Stimulated activated CD4-positive, alpha-beta T cell treated with anti-CD3 and anti-CD28 coated beads, Interleukin-12 subunit alpha, Interleukin-12 subunit beta, amount 100 ng/mL, for 4 hours (primary cell): ENCODE data around the gene ACAD8.
"Not testable (repeated sequence)": the region's sequence is repeated elsewhere in the genome, so short reads cannot be mapped to it uniquely, and the experiment has no call there.

Experiments
- DNase-seq: peaks from one replicate; pipeline ENCODE4 v3.0.0-alpha.2; 2020

The ACAD8 gene

GRCh38 chr11:134267966-134268365 is 14.6 kb downstream of the ACAD8 start:
- DNase-seq, result no peak

- DNase-seq, result no peak
Measured at GRCh38 chr11:134270250-134270714, 16.9 kb downstream of the ACAD8 start.

- DNase-seq, result no peak
Measured at GRCh38 chr11:134271978-134272377, 18.6 kb downstream of the ACAD8 start.

- no peak for DNase-seq
Measured at GRCh38 chr11:134272381-134273316, 19.3 kb downstream of the ACAD8 start.

GRCh38 chr11:134273317-134273712 is 19.9 kb downstream of the ACAD8 start:
- no peak for DNase-seq

- DNase-seq, result no peak
Measured at GRCh38 chr11:134275188-134275533, 21.8 kb downstream of the ACAD8 start.

- DNase-seq, result peak; percentile 71
Measured at GRCh38 chr11:134275534-134276395, 22.4 kb downstream of the ACAD8 start, which contains the start of gene GLB1L3. Gene GLB1L3, plus strand, starts transcription at chr11:134276379. Its CDS starts 362 bp downstream, at chr11:134276741.

- peak; percentile 22 for DNase-seq
Measured at GRCh38 chr11:134276396-134277182, 23.2 kb downstream of the ACAD8 start.

- DNase-seq, result no peak
Measured at GRCh38 chr11:134277183-134278001, 24.0 kb downstream of the ACAD8 start.

GRCh38 chr11:134278356-134278755 is 25.0 kb downstream of the ACAD8 start:
- DNase-seq, result no peak

GRCh38 chr11:134281635-134282034 is 28.3 kb downstream of the ACAD8 start:
- not testable (repeated sequence) for DNase-seq

GRCh38 chr11:134282121-134283045 is 29.0 kb downstream of the ACAD8 start:
- DNase-seq, result no peak

- DNase-seq, result no peak
Measured at GRCh38 chr11:134283461-134284230, 30.3 kb downstream of the ACAD8 start.

GRCh38 chr11:134284349-134284748 is 31.0 kb downstream of the ACAD8 start:
- not testable (repeated sequence) for DNase-seq

- DNase-seq, result no peak
Measured at GRCh38 chr11:134287561-134287960, 34.2 kb downstream of the ACAD8 start.

GRCh38 chr11:134288486-134288885 is 35.1 kb downstream of the ACAD8 start:
- no peak for DNase-seq

GRCh38 chr11:134289167-134289566 is 35.8 kb downstream of the ACAD8 start:
- no peak for DNase-seq

- no peak for DNase-seq
Measured at GRCh38 chr11:134289789-134290188, 36.4 kb downstream of the ACAD8 start.

GRCh38 chr11:134290646-134291045 is 37.3 kb downstream of the ACAD8 start:
- DNase-seq, result no peak

GRCh38 chr11:134291196-134291595 is 37.8 kb downstream of the ACAD8 start:
- no peak for DNase-seq
